Inflammatory macrophage treated with lipopolysaccharide for 1 hour (primary cell): ENCODE measurements around the gene CUBN.
"Not testable (repeated sequence)": the region's sequence is repeated elsewhere in the genome, so short reads cannot be mapped to it uniquely, and the experiment has no call there.

Source experiments
- DNase-seq, 2 donors: peaks; one replicate each; pipeline ENCODE4 v3.0.0-alpha.2; 2020 to 2022

The CUBN gene

GRCh38 chr10:16853201-16853600, 276.4 kb downstream of the CUBN start:
- DNase-seq = peak; percentile 20 to 46

GRCh38 chr10:16852624-16853023, 277.0 kb downstream of the CUBN start:
- no peak for DNase-seq

GRCh38 chr10:16848562-16849154, 281.0 kb downstream of the CUBN start:
- no peak for DNase-seq

- no peak for DNase-seq
Measured at GRCh38 chr10:16847644-16848043, 282.0 kb downstream of the CUBN start.

- no peak for DNase-seq
Measured at GRCh38 chr10:16845248-16845647, 284.4 kb downstream of the CUBN start.

- DNase-seq = peak; percentile 81 to 100
Measured at GRCh38 chr10:16843252-16843870, 286.2 kb downstream of the CUBN start.

- no peak for DNase-seq
Measured at GRCh38 chr10:16835228-16835627, 294.4 kb downstream of the CUBN start.

GRCh38 chr10:16832351-16833080, 297.1 kb downstream of the CUBN start:
- no peak for DNase-seq

- DNase-seq = no peak
Measured at GRCh38 chr10:16828701-16829175, 300.9 kb downstream of the CUBN start.

GRCh38 chr10:16828114-16828568, 301.5 kb downstream of the CUBN start:
- peak; percentile 83 to 86 for DNase-seq

- not testable (repeated sequence) for DNase-seq
Measured at GRCh38 chr10:16827474-16827873, 302.1 kb downstream of the CUBN start.

- DNase-seq = no peak
Measured at GRCh38 chr10:16822726-16823360, 306.8 kb downstream of the CUBN start.

GRCh38 chr10:16822027-16822426, 307.6 kb downstream of the CUBN start:
- DNase-seq = no peak

GRCh38 chr10:16820421-16820820, 309.2 kb downstream of the CUBN start:
- DNase-seq = peak; percentile 32 to 48

GRCh38 chr10:16820018-16820417, 309.6 kb downstream of the CUBN start:
- no peak for DNase-seq

GRCh38 chr10:16819436-16819835, 310.2 kb downstream of the CUBN start:
- no peak for DNase-seq

- no peak for DNase-seq
Measured at GRCh38 chr10:16819026-16819425, 310.6 kb downstream of the CUBN start.

GRCh38 chr10:16817125-16818019, 312.2 kb downstream of the CUBN start, which contains the start of gene RSU1:
TSS of gene RSU1 (minus strand) at chr10:16817424. CDS start at chr10:16817081, 343 bp downstream.
- DNase-seq = peak; percentile 100

GRCh38 chr10:16816830-16817124, 312.8 kb downstream of the CUBN start:
- DNase-seq = peak in 1 of 2 donors; percentile 51

GRCh38 chr10:16816171-16816570, 313.4 kb downstream of the CUBN start:
- DNase-seq = peak; percentile 27 to 31

GRCh38 chr10:16814012-16814411, 315.6 kb downstream of the CUBN start:
- no peak for DNase-seq

- no peak for DNase-seq
Measured at GRCh38 chr10:16812676-16813075, 316.9 kb downstream of the CUBN start.
